Sigmoid colon (tissue), 7 donors: ENCODE results near the gene MOB3C. TPM values are rescaled to one million over a fixed set of nuclear protein-coding genes. Genes with fewer than 3 reads are reported as not detected.

Experiments used
- DNase-seq: peaks from one replicate; pipeline ENCODE4 v3.0.0-alpha.2; 2019
- H3K27ac ChIP-seq, 4 donors: fragments of 200-600 bp; sonication (generic); one replicate each; pipeline ENCODE4 v1.5.1; 2016 to 2019; ENCODE audit warnings: mild to moderate bottlenecking in 1 of 4
- H3K27me3 ChIP-seq, 3 donors: fragments of 200-600 bp; sonication (generic); one replicate each; pipeline ENCODE4 v1.5.1; 2019; ENCODE audit warnings: mild to moderate bottlenecking in 1 of 3
- H3K36me3 ChIP-seq, 4 donors: fragments of 200-600 bp; sonication (generic); one replicate each; pipeline ENCODE4 v1.5.1; 2016 to 2019
- H3K4me1 ChIP-seq, 4 donors: fragments of 200-600 bp; sonication (generic); one replicate each; pipeline ENCODE4 v1.5.1; 2017 to 2019
- H3K4me3 ChIP-seq, 4 donors: fragments of 200-600 bp; sonication (generic); one replicate each; pipeline ENCODE4 v1.5.1; 2017 to 2019; ENCODE audit warnings: mild to moderate bottlenecking in 2 of 4, moderate library complexity in 1 of 4
- H3K9me3 ChIP-seq, 4 donors: fragments of 200-600 bp in 3 of 4; sonication (generic) in 3 of 4; one replicate each; pipeline versions ENCODE4 v1.5.1 to v1.6.1; 2013 to 2019
- POLR2A ChIP-seq, 2 donors: fragments of 450-650 bp; IDR thresholded peaks; one replicate each; pipeline ENCODE4 v1.6.1; 2016; ENCODE audit warnings: antibody characterized with exemption in 2 of 2, mild to moderate bottlenecking in 2 of 2, moderate library complexity in 2 of 2
- POLR2AphosphoS5 ChIP-seq, 4 donors: sonication (generic); formaldehyde crosslinking; IDR thresholded peaks; one replicate each; pipeline ENCODE4 v1.6.1; 2017; ENCODE audit warnings: antibody characterized with exemption in 4 of 4
- WGBS, 2 donors: extraction: QIAGEN DNeasy Blood & Tissue Kit; methylation state at CpG; one replicate each; pipeline ENCODE4 v1.1.7; 2013; 5-methylcytosine and 5-hydroxymethylcytosine counted together
- intact Hi-C: fragments of 100-400 bp; cut with DNase I; formaldehyde crosslinking; loops from one replicate; pipeline ENCODE4 v1.15.1; 2023
- polyA plus RNA-seq, 3 donors: library from polyadenylated mRNA; stranded (reverse); fragments of 200-250 nt; gene quantifications; one replicate each; pipeline ENCODE4 v1.2.3, GENCODE V29; 2013
- total RNA-seq, 4 donors: library from RNA; depleted of rRNA; stranded (reverse); fragments of >200 nt; gene quantifications; one replicate each; pipeline ENCODE4 v1.1.0, GENCODE V29; 2016
- TF ChIP-seq, protein P1 (sequence below), 4 experiments: fragments of 450-650 bp in 3 of 4; fragments of 200-600 bp in 1 of 4; IDR thresholded peaks; one replicate each; pipeline ENCODE4 v1.5.1; 2016 to 2019; ENCODE audit warnings: antibody characterized with exemption in 4 of 4, mild to moderate bottlenecking in 3 of 4, moderate library complexity in 2 of 4
- donor health status: healthy with polysubstance abuse.
- donor health status: Bipolar disorder and iron deficiency.
- donor health status: healthy.

MOB3C gene
- total and polyA plus RNA-seq, 7 donors = 7.8 to 25.7 (median 13.8) TPM

DNA sequence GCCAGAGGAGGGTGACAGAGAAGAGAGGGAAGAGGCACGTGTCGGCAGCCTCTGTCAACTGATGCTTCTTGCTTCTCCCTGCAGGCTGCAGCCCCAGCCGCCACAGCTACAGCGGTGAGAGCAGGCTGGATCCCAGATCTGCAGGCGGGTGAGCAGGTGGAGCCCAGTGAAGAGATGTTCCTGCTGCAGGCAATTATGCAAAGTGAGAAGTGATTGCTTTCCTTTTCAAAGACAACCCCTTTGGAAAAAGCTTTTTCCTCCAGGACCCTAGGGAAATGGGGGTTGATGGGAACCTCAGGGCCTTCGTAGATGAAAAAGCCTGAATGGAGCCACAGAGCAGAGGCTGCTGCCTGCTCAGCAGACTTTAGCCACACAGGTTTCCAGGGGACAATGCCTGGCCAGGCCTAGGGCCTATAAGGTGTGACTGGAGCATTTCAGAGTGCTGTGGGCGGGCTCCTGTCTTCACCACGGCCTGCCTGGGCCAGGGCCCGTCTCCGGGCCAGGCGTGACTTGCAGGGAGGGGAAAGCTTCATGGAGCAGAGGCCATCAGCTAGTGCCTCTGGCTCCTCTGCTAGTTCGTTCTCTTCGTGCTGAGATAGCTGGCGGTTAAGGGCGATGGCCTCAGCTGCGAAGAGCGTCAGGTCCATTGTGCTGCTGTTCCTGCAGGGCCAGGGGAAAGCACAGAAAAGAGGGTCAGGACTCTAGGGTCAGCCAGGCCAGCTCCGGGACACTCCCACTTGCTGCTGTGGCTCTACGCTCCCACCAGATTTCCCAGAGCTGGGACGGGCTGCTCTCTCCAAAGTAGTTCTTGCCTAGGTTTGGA is 58.3 kb downstream of the MOB3C start:
- TF ChIP-seq, protein P1, sequence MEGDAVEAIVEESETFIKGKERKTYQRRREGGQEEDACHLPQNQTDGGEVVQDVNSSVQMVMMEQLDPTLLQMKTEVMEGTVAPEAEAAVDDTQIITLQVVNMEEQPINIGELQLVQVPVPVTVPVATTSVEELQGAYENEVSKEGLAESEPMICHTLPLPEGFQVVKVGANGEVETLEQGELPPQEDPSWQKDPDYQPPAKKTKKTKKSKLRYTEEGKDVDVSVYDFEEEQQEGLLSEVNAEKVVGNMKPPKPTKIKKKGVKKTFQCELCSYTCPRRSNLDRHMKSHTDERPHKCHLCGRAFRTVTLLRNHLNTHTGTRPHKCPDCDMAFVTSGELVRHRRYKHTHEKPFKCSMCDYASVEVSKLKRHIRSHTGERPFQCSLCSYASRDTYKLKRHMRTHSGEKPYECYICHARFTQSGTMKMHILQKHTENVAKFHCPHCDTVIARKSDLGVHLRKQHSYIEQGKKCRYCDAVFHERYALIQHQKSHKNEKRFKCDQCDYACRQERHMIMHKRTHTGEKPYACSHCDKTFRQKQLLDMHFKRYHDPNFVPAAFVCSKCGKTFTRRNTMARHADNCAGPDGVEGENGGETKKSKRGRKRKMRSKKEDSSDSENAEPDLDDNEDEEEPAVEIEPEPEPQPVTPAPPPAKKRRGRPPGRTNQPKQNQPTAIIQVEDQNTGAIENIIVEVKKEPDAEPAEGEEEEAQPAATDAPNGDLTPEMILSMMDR (IDR thresholded peaks at IDR 0.05) = no peak
- TF ChIP-seq POLR2A (IDR thresholded peaks at IDR 0.05) = no peak
- no peak for TF ChIP-seq POLR2AphosphoS5 (IDR thresholded peaks at IDR 0.05)
- intact Hi-C loops = no loop called here
- WGBS, 2 donors = 90 to 91% methylated on average over 20 of the region's 20 CpGs
- Histone ChIP-seq H3K36me3 (peaks cover 6 to 59% (median 24%) of the 10 kb centered on the region in 4 donors), H3K4me1 (no peaks in the 10 kb centered on the region), H3K27ac (no peak overlapping the region), H3K4me3 (no peak overlapping the region), H3K27me3 (no peaks in the 10 kb centered on the region), H3K9me3 (no peaks in the 10 kb centered on the region)
- DNase-seq = no peak

Other genes starting within 250 kb of the MOB3C start
- gene FAAH, start 222.5 kb downstream of the MOB3C start, total RNA-seq = 10 to 100 TPM in 3 of 4 donors, 1 to 10 TPM in 1; 5.4 to 17.9 (median 13.5) TPM
- gene FAAH, start 222.5 kb downstream of the MOB3C start, polyA plus RNA-seq = 10 to 100 TPM in 1 of 3 donors, 1 to 10 TPM in 2; 7.2 to 48.1 (median 7.8) TPM
- gene DMBX1, start 127.0 kb downstream of the MOB3C start, total RNA-seq = not detected
- gene DMBX1, start 127.0 kb downstream of the MOB3C start, polyA plus RNA-seq = not detected
- gene KNCN, start 65.2 kb downstream of the MOB3C start, total RNA-seq = not detected
- not detected for gene KNCN, start 65.2 kb downstream of the MOB3C start, polyA plus RNA-seq
- 10 to 100 TPM; 32.1 to 54.3 (median 35.7) TPM for gene MKNK1, start 12.5 kb downstream of the MOB3C start, total RNA-seq
- gene MKNK1, start 12.5 kb downstream of the MOB3C start, polyA plus RNA-seq = 10 to 100 TPM; 15.0 to 30.3 (median 30.0) TPM
- gene ATPAF1, start 51.6 kb upstream of the MOB3C start, total RNA-seq = 10 to 100 TPM; 52.8 to 67.8 (median 61.2) TPM
- gene ATPAF1, start 51.6 kb upstream of the MOB3C start, polyA plus RNA-seq = 10 to 100 TPM; 35.2 to 82.8 (median 56.5) TPM
- not detected for gene TEX38, start 55.0 kb upstream of the MOB3C start, total RNA-seq
- gene TEX38, start 55.0 kb upstream of the MOB3C start, polyA plus RNA-seq = under 1 TPM in 1 of 3 donors, not detected in 2; 0.16 TPM
- gene EFCAB14, start 102.3 kb upstream of the MOB3C start, total RNA-seq = 10 to 100 TPM; 63.1 to 72.0 (median 65.7) TPM
- gene EFCAB14, start 102.3 kb upstream of the MOB3C start, polyA plus RNA-seq = 10 to 100 TPM; 36.9 to 50.9 (median 43.8) TPM
- gene CYP4B1, start 182.2 kb upstream of the MOB3C start, total RNA-seq = 10 to 100 TPM; 17.2 to 50.3 (median 33.7) TPM
- 1 to 10 TPM in 2 of 3 donors, under 1 TPM in 1; 0.23 to 6.0 (median 4.8) TPM for gene CYP4B1, start 182.2 kb upstream of the MOB3C start, polyA plus RNA-seq